D341Med (cell line): ENCODE data around the gene PRKAR2B.
"Not testable (repeated sequence)": the region's sequence is repeated elsewhere in the genome, so short reads cannot be mapped to it uniquely, and the experiment has no call there.

Experiments used
- DNase-seq: peaks from one replicate; pipeline ENCODE4 v3.0.0; 2012; ENCODE audit warnings: low spot score

Gene PRKAR2B

GRCh38 chr7:107048783-107049418, 4.4 kb downstream of the PRKAR2B start:
- DNase-seq: no peak

- no peak for DNase-seq
These were observed 5.0 kb downstream of the PRKAR2B start for GRCh38 chr7:107049480-107049879.

- DNase-seq: no peak
These were observed 5.5 kb downstream of the PRKAR2B start for GRCh38 chr7:107049971-107050532.

- DNase-seq: no peak
These were observed 6.9 kb downstream of the PRKAR2B start for GRCh38 chr7:107051376-107051775.

- DNase-seq: not testable (repeated sequence)
These were observed 10.5 kb downstream of the PRKAR2B start for GRCh38 chr7:107054965-107055364.

GRCh38 chr7:107056058-107056457, 11.6 kb downstream of the PRKAR2B start:
- not testable (repeated sequence) for DNase-seq

- DNase-seq: no peak
These were observed 12.4 kb downstream of the PRKAR2B start for GRCh38 chr7:107056728-107057473.

- DNase-seq: no peak
These were observed 12.9 kb downstream of the PRKAR2B start for GRCh38 chr7:107057474-107057833.

- no peak for DNase-seq
These were observed 15.0 kb downstream of the PRKAR2B start for GRCh38 chr7:107059468-107059867.

GRCh38 chr7:107063245-107064120, 19.0 kb downstream of the PRKAR2B start:
- no peak for DNase-seq

- no peak for DNase-seq
These were observed 19.8 kb downstream of the PRKAR2B start for GRCh38 chr7:107064255-107064654.

- no peak for DNase-seq
These were observed 21.4 kb downstream of the PRKAR2B start for GRCh38 chr7:107065929-107066247.

GRCh38 chr7:107068156-107068555, 23.7 kb downstream of the PRKAR2B start:
- DNase-seq: no peak

- DNase-seq: no peak
These were observed 25.0 kb downstream of the PRKAR2B start for GRCh38 chr7:107069457-107069856.

- DNase-seq: no peak
These were observed 26.2 kb downstream of the PRKAR2B start for GRCh38 chr7:107070710-107071109.

- DNase-seq: no peak
These were observed 26.6 kb downstream of the PRKAR2B start for GRCh38 chr7:107071129-107071528.

- no peak for DNase-seq
These were observed 27.6 kb downstream of the PRKAR2B start for GRCh38 chr7:107072133-107072532.

GRCh38 chr7:107075863-107076574, 31.5 kb downstream of the PRKAR2B start:
- no peak for DNase-seq

GRCh38 chr7:107076781-107077698, 32.5 kb downstream of the PRKAR2B start:
- DNase-seq: no peak

GRCh38 chr7:107077699-107078516, 33.4 kb downstream of the PRKAR2B start:
- no peak for DNase-seq
